GM12875 (cell line): ENCODE results near the gene COLEC12.

Experiments
- H3K4me3 ChIP-seq: one replicate; pipeline ENCODE4 v1.5.1; 2011; ENCODE audit warnings: low read depth, low read length, control low read depth
- TF ChIP-seq, protein P1 (sequence below): IDR thresholded peaks from 2 replicates; pipeline ENCODE4 v1.5.1; 2011; ENCODE audit warnings: low read depth, mild to moderate bottlenecking, control low read depth, inconsistent platforms, low read length, moderate library complexity, borderline replicate concordance; ENCODE audit not compliant: insufficient read depth

Gene COLEC12

DNA sequence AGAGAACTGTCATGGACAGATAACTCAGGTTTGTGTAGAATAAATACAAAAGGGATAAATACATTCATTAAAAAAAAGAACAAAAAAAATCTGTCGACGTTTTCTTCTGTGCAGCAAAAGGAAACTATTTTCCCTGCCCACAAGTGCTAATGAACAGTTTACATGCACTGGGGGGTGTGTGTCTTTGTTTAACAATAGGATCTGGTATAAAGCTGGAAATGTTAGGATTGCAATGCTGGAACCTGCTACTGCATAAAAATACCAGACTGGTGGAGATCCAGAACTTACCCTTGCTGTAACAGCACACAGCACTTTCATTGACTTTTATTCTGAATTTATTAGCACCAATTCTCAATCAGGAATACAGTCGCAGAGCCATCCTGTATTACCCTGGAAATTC lies 148.1 kb downstream of the COLEC12 start:
- TF ChIP-seq, protein P1, sequence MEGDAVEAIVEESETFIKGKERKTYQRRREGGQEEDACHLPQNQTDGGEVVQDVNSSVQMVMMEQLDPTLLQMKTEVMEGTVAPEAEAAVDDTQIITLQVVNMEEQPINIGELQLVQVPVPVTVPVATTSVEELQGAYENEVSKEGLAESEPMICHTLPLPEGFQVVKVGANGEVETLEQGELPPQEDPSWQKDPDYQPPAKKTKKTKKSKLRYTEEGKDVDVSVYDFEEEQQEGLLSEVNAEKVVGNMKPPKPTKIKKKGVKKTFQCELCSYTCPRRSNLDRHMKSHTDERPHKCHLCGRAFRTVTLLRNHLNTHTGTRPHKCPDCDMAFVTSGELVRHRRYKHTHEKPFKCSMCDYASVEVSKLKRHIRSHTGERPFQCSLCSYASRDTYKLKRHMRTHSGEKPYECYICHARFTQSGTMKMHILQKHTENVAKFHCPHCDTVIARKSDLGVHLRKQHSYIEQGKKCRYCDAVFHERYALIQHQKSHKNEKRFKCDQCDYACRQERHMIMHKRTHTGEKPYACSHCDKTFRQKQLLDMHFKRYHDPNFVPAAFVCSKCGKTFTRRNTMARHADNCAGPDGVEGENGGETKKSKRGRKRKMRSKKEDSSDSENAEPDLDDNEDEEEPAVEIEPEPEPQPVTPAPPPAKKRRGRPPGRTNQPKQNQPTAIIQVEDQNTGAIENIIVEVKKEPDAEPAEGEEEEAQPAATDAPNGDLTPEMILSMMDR: no peak

DNA sequence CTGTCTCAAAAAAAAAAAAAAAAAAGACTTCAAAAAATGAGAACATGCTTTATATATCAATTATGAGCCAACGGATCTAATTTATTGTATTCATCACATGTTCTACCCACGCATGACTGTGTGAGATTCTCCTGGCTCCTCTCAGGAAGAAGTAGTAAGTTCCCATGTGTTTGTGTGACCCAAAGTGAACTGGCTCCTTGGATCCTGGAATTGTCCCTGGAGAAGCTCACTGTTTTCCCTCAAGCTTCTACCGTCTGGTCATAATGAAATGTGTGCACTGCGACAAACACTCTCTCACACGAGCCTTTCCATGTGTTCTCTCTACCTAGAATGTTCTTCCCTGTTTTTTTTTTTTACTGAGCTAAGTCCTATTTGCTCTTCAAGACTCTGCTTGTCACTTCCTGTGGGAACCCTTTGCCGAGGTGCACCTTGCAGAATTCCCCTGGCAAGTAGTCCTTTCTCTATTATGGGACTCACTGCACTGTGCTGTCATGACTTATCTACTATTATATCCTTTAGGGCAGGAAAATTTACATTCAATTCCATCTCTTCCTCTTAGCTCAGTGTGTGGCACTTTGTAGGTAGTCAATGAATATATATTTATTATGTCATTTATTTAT lies 149.4 kb downstream of the COLEC12 start:
- TF ChIP-seq, protein P1: no peak
- no peak overlapping the region for H3K4me3 ChIP-seq

More for the DNA sequence above, 148.1 kb downstream of the COLEC12 start:
- H3K4me3 ChIP-seq: no peak overlapping the region

DNA sequence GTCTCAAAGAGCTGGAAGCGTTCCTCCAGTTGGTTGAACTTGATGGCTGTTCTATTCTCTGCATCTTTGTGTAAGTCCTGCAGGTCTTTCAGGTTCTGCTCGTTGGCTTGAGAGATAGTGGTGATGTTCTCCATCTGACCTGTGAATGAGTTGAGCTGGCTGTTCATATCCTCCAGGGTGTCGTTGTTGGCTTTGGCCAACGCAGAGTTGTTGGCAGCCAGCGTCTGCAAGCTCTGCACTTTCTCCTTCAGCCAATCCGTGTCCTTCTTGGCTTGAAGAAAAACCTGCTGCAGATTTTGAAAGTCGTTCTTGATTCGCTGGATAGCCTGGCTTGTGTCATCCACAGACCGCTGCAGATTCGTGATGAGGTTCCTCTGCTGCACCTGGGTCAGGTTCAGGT lies 153.9 kb downstream of the COLEC12 start:
- TF ChIP-seq, protein P1: no peak
- no peak overlapping the region for H3K4me3 ChIP-seq

DNA sequence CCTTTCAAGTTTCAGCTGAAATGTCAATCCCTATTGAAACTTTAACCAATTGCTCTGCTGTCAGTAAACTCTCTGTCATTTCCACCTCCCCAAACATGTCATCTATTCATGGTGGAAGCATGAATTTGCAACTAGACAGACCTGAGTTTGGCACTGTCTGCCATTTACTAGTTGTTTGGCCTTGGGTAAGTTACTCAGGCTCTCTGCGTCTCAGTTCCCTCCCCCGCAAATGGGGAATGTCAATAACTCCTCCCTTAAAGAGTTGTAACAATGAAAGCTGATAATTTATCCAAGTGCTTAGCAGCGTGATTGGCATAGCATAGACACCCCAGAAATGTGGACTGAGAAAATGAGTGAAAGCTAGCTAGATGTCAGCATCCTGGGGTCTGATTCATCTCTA lies 159.4 kb downstream of the COLEC12 start:
- TF ChIP-seq, protein P1: no peak
- no peak overlapping the region for H3K4me3 ChIP-seq

DNA sequence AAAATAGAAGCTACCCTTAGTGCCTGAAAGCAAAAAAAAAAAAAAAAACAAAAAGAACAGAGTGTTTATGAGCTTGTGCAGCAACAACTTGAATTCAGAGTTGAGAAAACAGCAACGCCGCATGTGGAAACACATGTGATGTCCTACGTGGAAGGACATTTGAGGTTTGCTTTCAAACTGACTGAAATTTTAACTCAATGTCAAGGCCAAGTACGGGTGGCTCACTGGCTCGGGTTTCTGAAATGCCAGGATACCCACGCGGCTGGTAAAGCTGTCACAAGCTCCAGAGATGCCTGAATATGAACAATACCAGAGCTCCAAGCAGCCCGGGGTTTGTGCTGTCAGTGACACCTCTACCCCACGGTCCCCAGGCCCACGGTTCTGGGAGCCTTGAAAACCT lies 160.5 kb downstream of the COLEC12 start:
- TF ChIP-seq, protein P1: no peak
- H3K4me3 ChIP-seq: no peak overlapping the region

DNA sequence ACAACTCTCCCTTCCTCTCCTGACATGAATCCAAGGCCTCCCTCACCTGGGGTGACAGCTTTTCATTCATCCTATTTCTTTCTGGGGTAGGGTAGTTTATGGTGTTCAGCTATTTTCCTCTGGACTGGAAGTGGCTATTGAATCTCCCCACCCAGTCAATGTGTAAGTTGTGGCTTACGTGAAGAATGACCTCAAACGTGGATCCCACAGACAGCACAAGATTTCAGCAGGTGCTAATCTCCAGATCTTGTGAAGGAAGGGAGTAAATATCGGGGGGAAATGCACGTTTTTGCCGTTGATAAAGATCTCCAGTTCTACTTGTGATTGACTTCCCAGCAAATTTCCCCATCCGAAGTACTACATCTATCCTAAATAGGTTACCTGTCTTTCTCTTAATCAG lies 161.3 kb downstream of the COLEC12 start:
- TF ChIP-seq, protein P1: no peak
- no peak overlapping the region for H3K4me3 ChIP-seq

DNA sequence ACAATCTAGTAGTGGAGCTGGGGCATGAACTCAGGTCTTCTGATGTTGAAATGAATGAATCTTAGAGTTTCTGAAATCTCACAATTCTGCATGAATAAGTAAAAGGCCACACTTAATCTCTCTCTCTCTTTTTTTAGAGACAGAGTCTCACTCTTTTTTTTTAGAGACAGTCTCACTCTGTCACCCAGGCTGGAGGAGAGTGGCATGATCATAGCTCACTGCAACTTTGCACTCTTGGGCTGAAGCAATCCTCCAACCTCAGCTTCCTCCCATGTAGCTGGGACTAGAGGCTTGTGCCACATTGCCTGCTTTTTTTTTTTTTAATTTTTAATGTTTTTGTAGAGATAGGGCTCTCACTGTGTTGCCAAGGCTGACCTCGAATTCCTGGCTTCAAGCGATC lies 163.8 kb downstream of the COLEC12 start:
- TF ChIP-seq, protein P1: no peak
- H3K4me3 ChIP-seq: no peak overlapping the region
